DND-41 (cell line): Measurements from ENCODE around the gene DDO.

ENCODE experiments used
- ATAC-seq: fragments of 200-7000 bp; cut with Tn5 transposase; 3 replicates; pipeline ENCODE4 v1.9.1; 2021; ENCODE audit warnings: low read depth; ENCODE audit not compliant: insufficient read depth
- DNase-seq: peaks from one replicate; pipeline ENCODE4 v3.0.0-alpha.2; 2020
- H2AFZ ChIP-seq: 2 replicates; pipeline ENCODE4 v1.6.0; 2012; ENCODE audit warnings: low read depth, low read length
- H3K27ac ChIP-seq: 2 replicates; pipeline ENCODE4 v1.5.1; 2012; ENCODE audit warnings: low read length, inconsistent platforms
- H3K27me3 ChIP-seq: fragments of 200-600 bp; sonication (generic); 2 replicates; pipeline ENCODE4 v1.6.0; 2012; ENCODE audit warnings: low read length, mild to moderate bottlenecking, inconsistent platforms; ENCODE audit not compliant: insufficient read depth, poor library complexity
- H3K36me3 ChIP-seq: 2 replicates; pipeline ENCODE4 v1.5.1; 2012; ENCODE audit warnings: low read length, inconsistent platforms; ENCODE audit not compliant: insufficient read depth
- H3K4me1 ChIP-seq: 2 replicates; pipeline ENCODE4 v1.5.1; 2012; ENCODE audit warnings: mild to moderate bottlenecking, low read length; ENCODE audit not compliant: insufficient read depth
- H3K4me2 ChIP-seq: 2 replicates; pipeline ENCODE4 v1.6.0; 2012; ENCODE audit warnings: mild to moderate bottlenecking, moderate library complexity, low read length, inconsistent platforms; ENCODE audit not compliant: insufficient read depth
- H3K4me3 ChIP-seq, 2 experiments: fragments of 200-600 bp in 1 of 2; shearing (Covaris generic) in 1 of 2; 2 replicates each; pipeline ENCODE4 v1.5.1; 2012 to 2016; ENCODE audit warnings: inconsistent platforms in 2 of 2, low read length in 2 of 2, mild to moderate bottlenecking in 2 of 2, low read depth in 1 of 2, moderate library complexity in 1 of 2
- H3K79me2 ChIP-seq: 2 replicates; pipeline ENCODE4 v1.6.0; 2012; ENCODE audit warnings: low read length, inconsistent platforms; ENCODE audit not compliant: insufficient read depth
- H3K9ac ChIP-seq: 2 replicates; pipeline ENCODE4 v1.6.0; 2012; ENCODE audit warnings: low read depth, mild to moderate bottlenecking, inconsistent platforms, low read length, moderate library complexity
- H3K9me3 ChIP-seq: 2 replicates; pipeline ENCODE4 v1.5.1; 2012; ENCODE audit warnings: low read length, moderate library complexity, mild to moderate bottlenecking, inconsistent platforms; ENCODE audit not compliant: insufficient read depth, severe bottlenecking
- H4K20me1 ChIP-seq: 2 replicates; pipeline ENCODE4 v1.6.0; 2012; ENCODE audit warnings: low read length; ENCODE audit not compliant: insufficient read depth
- EZH2 ChIP-seq: IDR thresholded peaks from 3 replicates; pipeline ENCODE4 v1.6.1; 2012; ENCODE audit warnings: borderline replicate concordance, low read depth, mild to moderate bottlenecking, moderate library complexity, low read length, inconsistent platforms; ENCODE audit not compliant: severe bottlenecking
- TF ChIP-seq, protein P1 (sequence below): IDR thresholded peaks from 2 replicates; pipeline ENCODE4 v1.5.1; 2012; ENCODE audit warnings: borderline replicate concordance, low read length, moderate library complexity, mild to moderate bottlenecking; ENCODE audit not compliant: poor library complexity, severe bottlenecking; ENCODE audit errors: extremely low read depth

The DDO gene

DNA sequence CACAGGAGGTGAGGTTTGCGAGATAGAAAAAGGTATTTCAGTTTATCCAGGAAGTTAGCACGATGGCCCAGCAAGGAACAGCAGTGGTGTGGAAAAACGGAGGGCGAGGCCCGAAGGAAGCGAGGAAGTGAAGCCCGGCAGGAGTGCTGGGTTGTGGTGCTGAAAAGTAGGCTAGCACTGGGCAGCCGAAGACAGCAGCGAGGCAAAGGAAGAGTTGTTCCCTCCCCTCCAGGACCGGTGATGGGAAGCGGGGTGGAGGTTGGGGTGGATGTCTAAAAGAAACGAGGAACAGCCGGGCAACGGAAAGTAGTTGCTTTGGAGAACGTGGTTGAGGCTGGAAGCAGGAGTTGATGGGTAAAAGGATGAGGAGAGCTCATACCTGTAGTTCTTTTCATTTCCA lies 58.6 kb downstream of the DDO start:
- ATAC-seq (no peak), DNase-seq (no peak)
- Histone ChIP-seq H3K27ac (no peak overlapping the region), H3K9me3 (no peaks in the 10 kb centered on the region), H4K20me1 (no peaks in the 10 kb centered on the region), H3K79me2 (no peaks in the 10 kb centered on the region), H3K27me3 (no peaks in the 10 kb centered on the region), H3K4me2 (no peak overlapping the region), H3K36me3 (no peaks in the 10 kb centered on the region), H3K4me3 (no peak overlapping the region), H3K9ac (no peak overlapping the region), H3K4me1 (no peaks in the 10 kb centered on the region), H2AFZ (no peak overlapping the region)
- TF ChIP-seq EZH2, result no peak
- TF ChIP-seq, protein P1, sequence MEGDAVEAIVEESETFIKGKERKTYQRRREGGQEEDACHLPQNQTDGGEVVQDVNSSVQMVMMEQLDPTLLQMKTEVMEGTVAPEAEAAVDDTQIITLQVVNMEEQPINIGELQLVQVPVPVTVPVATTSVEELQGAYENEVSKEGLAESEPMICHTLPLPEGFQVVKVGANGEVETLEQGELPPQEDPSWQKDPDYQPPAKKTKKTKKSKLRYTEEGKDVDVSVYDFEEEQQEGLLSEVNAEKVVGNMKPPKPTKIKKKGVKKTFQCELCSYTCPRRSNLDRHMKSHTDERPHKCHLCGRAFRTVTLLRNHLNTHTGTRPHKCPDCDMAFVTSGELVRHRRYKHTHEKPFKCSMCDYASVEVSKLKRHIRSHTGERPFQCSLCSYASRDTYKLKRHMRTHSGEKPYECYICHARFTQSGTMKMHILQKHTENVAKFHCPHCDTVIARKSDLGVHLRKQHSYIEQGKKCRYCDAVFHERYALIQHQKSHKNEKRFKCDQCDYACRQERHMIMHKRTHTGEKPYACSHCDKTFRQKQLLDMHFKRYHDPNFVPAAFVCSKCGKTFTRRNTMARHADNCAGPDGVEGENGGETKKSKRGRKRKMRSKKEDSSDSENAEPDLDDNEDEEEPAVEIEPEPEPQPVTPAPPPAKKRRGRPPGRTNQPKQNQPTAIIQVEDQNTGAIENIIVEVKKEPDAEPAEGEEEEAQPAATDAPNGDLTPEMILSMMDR, result no peak

DNA sequence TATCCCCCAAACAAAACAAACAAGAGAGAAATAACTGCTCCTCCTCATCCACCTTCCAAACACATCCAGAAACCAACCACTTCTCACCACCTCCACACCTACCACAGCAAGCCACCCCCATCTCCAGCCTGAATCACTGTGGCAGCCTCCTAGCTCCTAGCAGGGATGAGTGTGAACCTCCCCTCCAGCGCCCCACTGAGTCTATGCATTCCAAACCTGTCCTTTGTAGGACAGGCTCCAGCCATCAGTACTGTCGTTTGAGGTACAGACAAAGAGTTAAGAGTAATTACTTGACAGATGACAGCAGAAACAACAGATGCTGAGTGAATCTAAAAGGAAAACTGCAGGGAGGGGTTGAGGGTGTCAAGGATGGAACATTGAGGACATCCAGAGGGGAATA lies 59.6 kb downstream of the DDO start:
- TF ChIP-seq, protein P1, result no peak
- TF ChIP-seq EZH2, result no peak
- no peak for DNase-seq
- Histone ChIP-seq H3K9me3 (no peaks in the 10 kb centered on the region), H3K4me1 (no peaks in the 10 kb centered on the region), H3K4me3 (no peak overlapping the region), H2AFZ (no peak overlapping the region), H3K79me2 (no peaks in the 10 kb centered on the region), H3K27ac (no peak overlapping the region), H4K20me1 (no peaks in the 10 kb centered on the region), H3K27me3 (no peaks in the 10 kb centered on the region), H3K9ac (no peak overlapping the region), H3K4me2 (no peak overlapping the region), H3K36me3 (no peaks in the 10 kb centered on the region)
- no peak for ATAC-seq

DNA sequence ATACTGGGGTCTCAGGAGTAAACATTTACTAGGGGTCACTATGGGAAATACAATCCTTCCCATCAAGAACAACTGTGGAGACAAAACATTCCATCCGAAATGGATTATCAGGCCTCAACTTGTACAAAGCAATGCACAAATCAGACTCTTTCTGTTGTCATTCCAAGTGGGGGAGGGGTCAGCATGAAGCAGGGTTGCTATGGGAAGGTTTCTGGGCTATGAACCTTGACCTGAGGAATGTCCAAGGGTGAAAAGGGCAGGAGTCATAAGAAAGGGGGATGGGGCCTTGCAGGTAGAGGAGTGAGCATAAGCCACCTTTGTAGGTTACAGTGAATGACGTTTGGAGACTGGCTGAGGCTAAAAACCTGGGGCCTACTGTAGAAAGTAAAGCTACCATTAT lies 60.4 kb downstream of the DDO start:
- TF ChIP-seq EZH2, result no peak
- TF ChIP-seq, protein P1, result no peak
- no peak overlapping the region for H3K4me2 ChIP-seq

DNA sequence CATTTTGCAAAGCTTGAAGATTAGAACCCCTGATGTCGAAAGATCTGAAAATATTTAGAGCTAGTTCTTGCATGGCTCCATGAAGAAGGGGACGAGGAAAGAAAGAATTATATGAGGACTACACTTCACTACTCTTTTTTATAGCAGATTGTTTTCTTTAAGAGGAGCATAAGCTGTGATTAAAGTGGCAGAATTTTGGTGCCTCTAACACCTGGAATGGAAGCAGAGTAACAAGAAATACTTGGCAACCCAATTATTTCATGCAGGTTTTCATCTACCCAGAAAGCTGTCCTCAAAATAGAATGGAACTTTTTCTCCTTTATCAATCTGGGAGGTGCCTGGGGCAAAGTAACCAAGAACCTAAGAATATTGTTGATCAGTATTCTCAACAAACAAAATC lies 61.2 kb downstream of the DDO start:
- H3K36me3 ChIP-seq, result no peaks in the 10 kb centered on the region
- DNase-seq (no peak), ATAC-seq (no peak)
- H3K79me2 ChIP-seq, result no peaks in the 10 kb centered on the region
- no peak overlapping the region for H3K27ac ChIP-seq
- no peak overlapping the region for H2AFZ ChIP-seq
- no peak for TF ChIP-seq EZH2
- TF ChIP-seq, protein P1, result no peak
- no peak overlapping the region for H3K4me2 ChIP-seq
- H3K4me1 ChIP-seq, result no peaks in the 10 kb centered on the region
- no peaks in the 10 kb centered on the region for H3K27me3 ChIP-seq
- H3K9me3 ChIP-seq, result no peaks in the 10 kb centered on the region
- H3K9ac ChIP-seq, result no peak overlapping the region
- no peaks in the 10 kb centered on the region for H4K20me1 ChIP-seq
- no peak overlapping the region for H3K4me3 ChIP-seq

More for the DNA sequence above, 60.4 kb downstream of the DDO start:
- no peaks in the 10 kb centered on the region for H3K79me2 ChIP-seq
- no peaks in the 10 kb centered on the region for H3K27me3 ChIP-seq
- DNase-seq, result no peak
- H2AFZ ChIP-seq, result no peak overlapping the region
- H3K4me3 ChIP-seq, result no peak overlapping the region
- no peaks in the 10 kb centered on the region for H3K36me3 ChIP-seq
- H3K9ac ChIP-seq, result no peak overlapping the region
- H3K4me1 ChIP-seq, result no peaks in the 10 kb centered on the region
- H3K9me3 ChIP-seq, result no peaks in the 10 kb centered on the region
- no peaks in the 10 kb centered on the region for H4K20me1 ChIP-seq
- ATAC-seq, result no peak
- no peak overlapping the region for H3K27ac ChIP-seq
